Esophagus squamous epithelium (tissue), 4 donors: ENCODE data around the gene ZNF746.

Source experiments
- CTCF ChIP-seq, 6 experiments: fragments of 450-650 bp in 4 of 6; fragments of 200-600 bp in 2 of 6; sonication (generic) in 2 of 6; IDR thresholded peaks; one replicate each; pipeline ENCODE4 v1.5.1; 2016 to 2019; ENCODE audit warnings: antibody characterized with exemption in 6 of 6, mild to moderate bottlenecking in 4 of 6, moderate library complexity in 4 of 6
- POLR2A ChIP-seq, 4 donors: fragments of 450-650 bp; IDR thresholded peaks; one replicate each; pipeline ENCODE4 v1.6.1; 2017; ENCODE audit warnings: antibody characterized with exemption in 4 of 4, mild to moderate bottlenecking in 4 of 4, moderate library complexity in 3 of 4

GRCh38 chr7:149442924-149443323 is 54.7 kb downstream of the ZNF746 start:
- TF ChIP-seq CTCF (IDR thresholded peaks at IDR 0.05) = no peak
- TF ChIP-seq POLR2A (IDR thresholded peaks at IDR 0.05) = no peak
